ENCODE measurements around the gene OR4D2. TPM values are rescaled to one million over a fixed set of nuclear protein-coding genes. Genes with fewer than 3 reads are reported as not detected.
A peak's percentile ranks its signal among the peaks of the same experiment; 100 is the strongest.

OR4D2 gene
- not detected for total RNA-seq
- polyA plus RNA-seq, result not detected

DNA sequence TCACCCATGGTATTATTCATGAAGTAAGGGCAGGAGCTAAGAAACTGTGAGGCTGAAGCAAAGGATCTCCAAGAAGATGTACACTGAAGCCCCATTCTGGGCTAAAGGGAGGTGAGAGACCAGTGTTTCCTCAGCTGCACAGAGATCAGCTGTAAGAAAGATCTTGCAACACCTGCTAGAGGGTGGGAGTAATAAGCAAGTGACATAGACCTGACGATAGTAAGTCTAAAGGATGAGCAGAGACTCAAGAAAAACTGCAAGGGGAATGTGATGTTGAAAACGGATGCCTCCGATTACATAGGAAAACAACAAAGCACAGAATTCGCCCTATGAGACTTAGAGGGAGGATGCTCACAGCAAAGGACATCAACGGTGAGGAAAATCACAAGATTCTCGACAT lies at the start of gene OR4D2:
Gene OR4D2, plus strand, starts transcription at position 301 of the 400 bp plus-strand sequence. CDS start 2,674 bp downstream, outside the sequence.
- DNase-seq (no peak), ATAC-seq (no peak), FAIRE-seq (no peak)
- Histone ChIP-seq H3K4me1 (no peaks in the 10 kb centered on the region), H3K27me3 (no peaks in the 10 kb centered on the region), H3K9me3 (no peaks in the 10 kb centered on the region), H3K36me3 (no peaks in the 10 kb centered on the region), H3K27ac (no peak within 1 kb of the TSS), H3K4me3 (no peak within 1 kb of the TSS)
- TF ChIP-seq, protein P1, sequence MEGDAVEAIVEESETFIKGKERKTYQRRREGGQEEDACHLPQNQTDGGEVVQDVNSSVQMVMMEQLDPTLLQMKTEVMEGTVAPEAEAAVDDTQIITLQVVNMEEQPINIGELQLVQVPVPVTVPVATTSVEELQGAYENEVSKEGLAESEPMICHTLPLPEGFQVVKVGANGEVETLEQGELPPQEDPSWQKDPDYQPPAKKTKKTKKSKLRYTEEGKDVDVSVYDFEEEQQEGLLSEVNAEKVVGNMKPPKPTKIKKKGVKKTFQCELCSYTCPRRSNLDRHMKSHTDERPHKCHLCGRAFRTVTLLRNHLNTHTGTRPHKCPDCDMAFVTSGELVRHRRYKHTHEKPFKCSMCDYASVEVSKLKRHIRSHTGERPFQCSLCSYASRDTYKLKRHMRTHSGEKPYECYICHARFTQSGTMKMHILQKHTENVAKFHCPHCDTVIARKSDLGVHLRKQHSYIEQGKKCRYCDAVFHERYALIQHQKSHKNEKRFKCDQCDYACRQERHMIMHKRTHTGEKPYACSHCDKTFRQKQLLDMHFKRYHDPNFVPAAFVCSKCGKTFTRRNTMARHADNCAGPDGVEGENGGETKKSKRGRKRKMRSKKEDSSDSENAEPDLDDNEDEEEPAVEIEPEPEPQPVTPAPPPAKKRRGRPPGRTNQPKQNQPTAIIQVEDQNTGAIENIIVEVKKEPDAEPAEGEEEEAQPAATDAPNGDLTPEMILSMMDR (IDR thresholded peaks at IDR 0.05), result no peak
- 38 to 44% methylated on average over 6 of the region's 6 CpGs for WGBS, 2 donors
- intact Hi-C loops (cut with DNase I), result no loop called here

DNA sequence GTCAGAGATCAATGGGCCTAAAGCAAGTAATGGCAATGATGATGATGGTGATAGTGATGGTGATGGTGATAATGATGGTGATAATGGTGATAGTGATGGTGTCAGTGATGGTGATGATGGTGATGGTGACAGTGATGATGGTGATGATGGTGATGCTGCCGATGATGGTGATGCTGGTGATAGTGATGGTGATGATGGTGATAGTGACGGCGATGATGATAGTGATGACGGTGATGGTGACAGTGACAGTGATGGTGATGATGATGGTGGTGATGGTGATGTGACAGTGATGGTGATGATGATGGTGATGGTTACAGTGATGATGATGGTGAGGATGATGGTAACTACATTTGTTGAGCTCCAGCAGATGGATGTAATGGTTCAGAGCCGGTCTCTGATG lies 49.4 kb upstream of the OR4D2 start:
- Histone ChIP-seq H3K4me3 (no peak overlapping the region), H3K27ac (no peak overlapping the region), H3K36me3 (no peaks in the 10 kb centered on the region), H3K4me1 (no peaks in the 10 kb centered on the region), H3K27me3 (peaks cover 0 to 6% (median 0%) of the 10 kb centered on the region in 4 donors), H3K9me3 (no peaks in the 10 kb centered on the region)
- ATAC-seq, result no peak
- intact Hi-C loops (cut with DNase I), result loop anchor here in 2 of 3 donors (10.0 kb wide), 4 partner anchors 103 to 983 kb away; partner anchors contain the start of gene MRPS23 (in 1 of the 2)
- WGBS, 2 donors, result 82 to 92% methylated on average over 5 of the region's 5 CpGs
- TF ChIP-seq, protein P1 (IDR thresholded peaks at IDR 0.05), result no peak
- DNase-seq, result no peak
- no peak for FAIRE-seq

DNA sequence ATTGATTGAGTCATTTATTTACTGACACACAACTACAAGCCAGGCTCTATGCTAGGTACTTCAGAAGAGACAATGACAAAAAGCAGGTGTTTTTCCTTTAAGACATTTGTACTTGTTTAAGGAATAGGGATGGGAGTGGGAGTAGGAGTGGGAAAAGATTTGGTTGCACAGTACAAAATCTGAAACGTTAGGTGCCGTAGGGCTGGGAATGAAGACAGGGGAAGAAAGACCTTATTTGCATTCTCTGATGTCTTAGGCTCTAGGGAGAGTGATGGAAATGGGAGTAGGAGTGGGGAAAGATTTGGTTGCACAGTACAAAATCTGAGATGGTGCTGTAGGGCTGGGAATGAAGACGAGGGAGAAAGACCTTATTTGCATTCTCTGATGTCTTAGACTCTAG lies 47.3 kb upstream of the OR4D2 start:
- Histone ChIP-seq H3K9me3 (no peaks in the 10 kb centered on the region), H3K4me1 (no peaks in the 10 kb centered on the region), H3K4me3 (no peak overlapping the region), H3K27me3 (peaks cover 0 to 11% (median 0%) of the 10 kb centered on the region in 4 donors), H3K27ac (no peak overlapping the region), H3K36me3 (no peaks in the 10 kb centered on the region)
- intact Hi-C loops (cut with DNase I), result loop anchor here in 2 of 3 donors (10.0 kb wide), 4 partner anchors 105 to 985 kb away; partner anchors contain the start of gene MRPS23 (in 1 of the 2)
- ATAC-seq (no peak), DNase-seq (no peak), FAIRE-seq (no peak)
- TF ChIP-seq, protein P1 (IDR thresholded peaks at IDR 0.05), result no peak
- WGBS, 2 donors, result 47 to 48% methylated on average over 3 of the region's 3 CpGs

DNA sequence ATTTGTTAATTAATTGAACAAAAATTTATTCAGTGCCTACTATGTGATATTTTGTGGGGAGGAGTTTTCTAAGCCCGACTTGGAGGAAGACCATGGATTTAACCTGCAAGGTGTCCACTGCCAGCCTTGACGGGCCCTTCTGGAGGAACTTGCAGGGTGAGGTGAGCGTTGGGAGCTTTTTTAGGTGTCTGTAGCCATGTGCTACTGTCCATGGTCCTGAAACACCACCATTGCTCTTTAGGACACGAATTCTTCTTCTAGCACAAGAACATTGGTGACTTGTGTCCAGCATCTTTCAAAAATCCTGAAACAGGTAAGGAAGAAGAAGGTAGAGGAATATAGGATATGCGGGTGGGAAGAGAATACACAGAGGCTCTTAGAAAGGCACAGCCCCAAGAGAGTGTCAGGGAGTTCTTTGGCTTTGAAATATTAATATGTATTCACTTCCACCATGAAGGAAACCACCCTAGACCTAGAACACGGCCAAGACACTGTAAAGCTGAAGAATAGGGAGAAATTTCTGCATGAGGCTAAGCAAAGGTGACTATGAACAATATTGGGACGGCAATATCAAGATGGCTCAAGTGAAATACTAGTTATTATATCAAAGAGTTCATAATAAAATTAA lies 46.5 kb upstream of the OR4D2 start:
- WGBS, 2 donors, result 18 to 22% methylated on average over 7 of the region's 7 CpGs
- no peak for FAIRE-seq

More for the DNA sequence above, 46.5 kb upstream of the OR4D2 start:
- H3K27ac ChIP-seq, result no peak overlapping the region
- no peaks in the 10 kb centered on the region for H3K36me3 ChIP-seq
- ATAC-seq (peak; percentile 41 to 88 (median 62)), DNase-seq (peak in 3 of 6 donors; percentile 10 to 57 (median 29))
- H3K27me3 ChIP-seq, result peaks cover 0 to 11% (median 0%) of the 10 kb centered on the region in 4 donors
- no peak overlapping the region for H3K4me3 ChIP-seq
- TF ChIP-seq, protein P1 (IDR thresholded peaks at IDR 0.05), result no peak
- intact Hi-C loops (cut with DNase I), result no loop called here
- H3K4me1 ChIP-seq, result no peaks in the 10 kb centered on the region
- H3K9me3 ChIP-seq, result no peaks in the 10 kb centered on the region
